Esophagus squamous epithelium (tissue), 5 donors: ENCODE results near the gene ABCA8. TPM values are rescaled to one million over a fixed set of nuclear protein-coding genes. Genes with fewer than 3 reads are reported as not detected.

ENCODE experiments used
- DNase-seq: peaks from one replicate; lab custom pipeline; 2025; lab: John Stamatoyannopoulos, UW
- H3K27ac ChIP-seq, 4 donors: fragments of 200-600 bp; sonication (generic); one replicate each; pipeline ENCODE4 v1.5.1; 2016 to 2019; ENCODE audit warnings: mild to moderate bottlenecking in 1 of 4
- H3K27me3 ChIP-seq, 4 donors: fragments of 200-600 bp; sonication (generic); 1 replicate in 3 of 4; 2 replicates in 1 of 4; pipeline versions ENCODE4 v1.5.1 to v1.6.0; 2017 to 2021; ENCODE audit warnings: antibody characterized with exemption in 1 of 4
- H3K36me3 ChIP-seq, 3 donors: fragments of 200-600 bp; sonication (generic); one replicate each; pipeline ENCODE4 v1.5.1; 2016 to 2019
- H3K4me1 ChIP-seq, 3 donors: fragments of 200-600 bp; sonication (generic); one replicate each; pipeline ENCODE4 v1.5.1; 2017 to 2019
- H3K4me3 ChIP-seq, 4 donors: fragments of 200-600 bp; sonication (generic); 1 replicate in 3 of 4; 2 replicates in 1 of 4; pipeline ENCODE4 v1.5.1; 2016 to 2019; ENCODE audit warnings: mild to moderate bottlenecking in 2 of 4, moderate library complexity in 1 of 4
- H3K9me3 ChIP-seq, 3 donors: fragments of 200-600 bp; sonication (generic); one replicate each; pipeline ENCODE4 v1.5.1; 2016 to 2019
- POLR2A ChIP-seq, 4 donors: fragments of 450-650 bp; IDR thresholded peaks; one replicate each; pipeline ENCODE4 v1.6.1; 2017; ENCODE audit warnings: antibody characterized with exemption in 4 of 4, mild to moderate bottlenecking in 4 of 4, moderate library complexity in 3 of 4
- WGBS, 2 donors: methylation state at CpG; one replicate each; pipeline ENCODE4 v1.1.5; 2018; 5-methylcytosine and 5-hydroxymethylcytosine counted together
- intact Hi-C: fragments of 100-400 bp; cut with DNase I; formaldehyde crosslinking; loops from one replicate; pipeline ENCODE4 v1.15.0; 2022
- total RNA-seq, 4 donors: library from RNA; depleted of rRNA; stranded (reverse); fragments of >200 nt; gene quantifications; one replicate each; pipeline ENCODE4 v1.1.0, GENCODE V29; 2016
- TF ChIP-seq, protein P1 (sequence below), 6 experiments: fragments of 450-650 bp in 4 of 6; fragments of 200-600 bp in 2 of 6; sonication (generic) in 2 of 6; IDR thresholded peaks; one replicate each; pipeline ENCODE4 v1.5.1; 2016 to 2019; ENCODE audit warnings: antibody characterized with exemption in 6 of 6, mild to moderate bottlenecking in 4 of 6, moderate library complexity in 4 of 6
- donor health status: DM: yes; HTN: yes; CAD: no.

Gene ABCA8
- total RNA-seq, 4 donors from 2014 or later, result 1.5 to 30.5 (median 7.3) TPM

DNA sequence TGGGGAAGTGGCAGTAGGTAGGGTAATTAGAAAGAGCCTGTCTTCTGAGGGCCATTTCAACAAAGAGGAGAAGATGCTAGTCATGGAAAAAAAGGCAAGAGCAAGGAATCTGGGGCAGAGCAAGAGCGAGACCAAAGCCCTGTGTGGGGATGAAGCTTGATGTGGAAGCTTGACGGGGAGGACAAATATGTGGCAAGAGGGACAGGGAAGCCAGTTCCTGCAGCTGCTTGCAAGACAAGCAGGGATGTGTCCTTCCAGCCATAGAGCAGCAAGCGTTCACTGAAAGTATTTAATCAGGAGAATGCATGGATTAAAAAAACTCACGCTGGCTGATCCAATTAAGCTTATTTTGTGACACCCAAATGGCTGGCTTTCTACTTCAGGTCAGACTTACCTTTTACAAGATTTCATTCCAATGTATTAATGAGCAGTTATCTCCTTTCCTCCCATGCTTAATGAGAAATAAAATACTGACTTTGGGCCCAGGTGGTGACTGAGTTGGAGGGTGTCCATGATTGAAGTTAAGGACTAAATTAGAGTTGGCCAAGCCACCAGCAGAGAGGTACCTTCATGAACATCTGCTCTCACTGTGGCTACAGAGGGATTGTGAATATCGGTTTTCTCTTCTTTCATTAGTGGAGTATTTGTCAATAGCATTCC is 76.8 kb downstream of the ABCA8 start:
- Histone ChIP-seq H3K27me3 (no peaks in the 10 kb centered on the region), H3K9me3 (peaks cover 0 to 8% (median 0%) of the 10 kb centered on the region in 3 donors), H3K27ac (no peak overlapping the region), H3K36me3 (peaks cover 0 to 11% (median 0%) of the 10 kb centered on the region in 3 donors), H3K4me1 (no peaks in the 10 kb centered on the region), H3K4me3 (no peak overlapping the region)
- WGBS, 2 donors, result 80 to 85% methylated on average over 5 of the region's 5 CpGs
- TF ChIP-seq, protein P1, sequence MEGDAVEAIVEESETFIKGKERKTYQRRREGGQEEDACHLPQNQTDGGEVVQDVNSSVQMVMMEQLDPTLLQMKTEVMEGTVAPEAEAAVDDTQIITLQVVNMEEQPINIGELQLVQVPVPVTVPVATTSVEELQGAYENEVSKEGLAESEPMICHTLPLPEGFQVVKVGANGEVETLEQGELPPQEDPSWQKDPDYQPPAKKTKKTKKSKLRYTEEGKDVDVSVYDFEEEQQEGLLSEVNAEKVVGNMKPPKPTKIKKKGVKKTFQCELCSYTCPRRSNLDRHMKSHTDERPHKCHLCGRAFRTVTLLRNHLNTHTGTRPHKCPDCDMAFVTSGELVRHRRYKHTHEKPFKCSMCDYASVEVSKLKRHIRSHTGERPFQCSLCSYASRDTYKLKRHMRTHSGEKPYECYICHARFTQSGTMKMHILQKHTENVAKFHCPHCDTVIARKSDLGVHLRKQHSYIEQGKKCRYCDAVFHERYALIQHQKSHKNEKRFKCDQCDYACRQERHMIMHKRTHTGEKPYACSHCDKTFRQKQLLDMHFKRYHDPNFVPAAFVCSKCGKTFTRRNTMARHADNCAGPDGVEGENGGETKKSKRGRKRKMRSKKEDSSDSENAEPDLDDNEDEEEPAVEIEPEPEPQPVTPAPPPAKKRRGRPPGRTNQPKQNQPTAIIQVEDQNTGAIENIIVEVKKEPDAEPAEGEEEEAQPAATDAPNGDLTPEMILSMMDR (IDR thresholded peaks at IDR 0.05), result no peak
- no peak for TF ChIP-seq POLR2A (IDR thresholded peaks at IDR 0.05)
- DNase-seq, result no peak
- intact Hi-C loops, result no loop called here

DNA sequence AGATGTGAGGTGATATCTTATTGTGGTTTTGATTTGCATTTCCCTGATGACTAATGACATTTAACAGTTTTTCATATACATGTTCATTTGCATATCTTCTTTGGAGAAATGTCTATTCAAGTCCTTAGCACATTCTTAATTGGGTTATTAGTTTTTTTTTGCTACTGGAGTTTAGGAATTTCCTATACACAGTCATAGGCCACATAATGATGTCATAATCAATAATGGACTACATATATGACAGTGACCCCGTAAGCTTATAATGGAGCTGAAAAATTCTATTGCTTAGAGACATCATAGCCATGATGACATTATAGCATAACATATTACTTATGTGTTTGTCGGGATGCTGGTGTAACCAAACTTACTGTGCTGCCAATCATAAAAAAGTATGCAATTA is 83.7 kb downstream of the ABCA8 start:
- Histone ChIP-seq H3K27ac (no peak overlapping the region), H3K27me3 (no peaks in the 10 kb centered on the region), H3K36me3 (no peaks in the 10 kb centered on the region), H3K4me3 (no peak overlapping the region), H3K9me3 (no peaks in the 10 kb centered on the region), H3K4me1 (peaks cover 0 to 3% (median 0%) of the 10 kb centered on the region in 3 donors)
- 89 to 91% methylated on average over 2 of the region's 2 CpGs for WGBS, 2 donors
- intact Hi-C loops, result no loop called here
- TF ChIP-seq POLR2A (IDR thresholded peaks at IDR 0.05), result no peak
- TF ChIP-seq, protein P1 (IDR thresholded peaks at IDR 0.05), result no peak
- no peak for DNase-seq

DNA sequence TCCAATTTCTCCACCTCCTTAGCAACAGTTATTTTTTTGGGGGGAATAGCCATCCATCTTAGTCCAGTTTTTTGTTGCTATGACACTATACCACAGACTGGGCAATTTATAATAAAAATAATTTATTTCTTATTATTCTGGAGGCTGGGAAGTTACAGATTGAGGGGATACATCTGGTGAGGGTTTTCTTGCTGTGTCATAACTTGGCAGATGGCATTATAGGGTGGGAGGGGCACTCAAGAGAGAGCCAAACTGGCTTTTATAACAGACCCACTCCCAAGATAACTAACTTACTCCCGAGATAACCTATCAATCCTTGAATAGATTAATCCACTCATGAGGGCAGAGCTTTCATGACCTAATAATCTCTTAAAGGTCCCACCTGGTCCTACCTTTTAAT is 84.2 kb downstream of the ABCA8 start:
- Histone ChIP-seq H3K27ac (no peak overlapping the region), H3K4me1 (peaks cover 0 to 3% (median 0%) of the 10 kb centered on the region in 3 donors), H3K9me3 (no peaks in the 10 kb centered on the region), H3K36me3 (no peaks in the 10 kb centered on the region), H3K4me3 (no peak overlapping the region), H3K27me3 (no peaks in the 10 kb centered on the region)
- DNase-seq, result no peak
- no peak for TF ChIP-seq POLR2A (IDR thresholded peaks at IDR 0.05)
- TF ChIP-seq, protein P1 (IDR thresholded peaks at IDR 0.05), result no peak
- 23 to 50% methylated on average over 1 of the region's 1 CpG for WGBS, 2 donors
- intact Hi-C loops, result no loop called here

DNA sequence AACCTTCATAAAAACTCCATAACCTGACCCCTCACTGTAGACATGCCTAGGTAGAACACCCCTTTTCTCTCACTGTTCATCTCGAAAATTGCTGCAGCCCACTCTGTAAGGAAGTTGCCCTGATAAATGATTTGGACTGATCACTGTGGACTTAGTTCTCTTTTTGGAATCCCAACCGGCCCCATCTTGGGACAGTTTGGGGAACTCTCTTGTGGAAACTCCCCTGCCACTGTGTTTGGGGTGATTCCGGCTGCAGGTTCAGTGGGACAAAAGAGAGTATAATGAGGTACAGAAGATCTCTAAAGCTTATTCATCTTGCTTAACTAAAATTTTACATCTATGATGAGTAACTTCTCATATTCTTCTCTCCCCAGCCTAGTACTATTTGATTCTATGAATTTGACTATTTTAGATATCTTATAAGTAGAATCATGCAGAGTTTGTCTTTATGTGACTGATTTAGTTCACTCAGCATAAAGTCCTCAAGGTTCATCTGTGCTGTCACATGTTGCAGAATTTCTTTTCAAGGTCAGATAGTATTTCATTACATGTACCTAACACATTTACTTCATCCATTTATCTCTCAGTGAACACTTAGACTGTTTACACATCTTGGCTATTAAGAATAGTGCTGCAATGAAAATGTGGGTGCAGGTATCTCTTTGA is 84.9 kb downstream of the ABCA8 start:
- TF ChIP-seq, protein P1 (IDR thresholded peaks at IDR 0.05), result no peak
- TF ChIP-seq POLR2A (IDR thresholded peaks at IDR 0.05), result no peak
- no peaks in the 10 kb centered on the region for H3K9me3 ChIP-seq
- WGBS, 2 donors, result 68 to 79% methylated on average over 3 of the region's 3 CpGs
- no peak for DNase-seq
- H3K4me3 ChIP-seq, result no peak overlapping the region
- no peaks in the 10 kb centered on the region for H3K27me3 ChIP-seq
- intact Hi-C loops, result no loop called here
- H3K27ac ChIP-seq, result no peak overlapping the region
- no peaks in the 10 kb centered on the region for H3K36me3 ChIP-seq
- peaks cover 0 to 3% (median 0%) of the 10 kb centered on the region in 3 donors for H3K4me1 ChIP-seq

DNA sequence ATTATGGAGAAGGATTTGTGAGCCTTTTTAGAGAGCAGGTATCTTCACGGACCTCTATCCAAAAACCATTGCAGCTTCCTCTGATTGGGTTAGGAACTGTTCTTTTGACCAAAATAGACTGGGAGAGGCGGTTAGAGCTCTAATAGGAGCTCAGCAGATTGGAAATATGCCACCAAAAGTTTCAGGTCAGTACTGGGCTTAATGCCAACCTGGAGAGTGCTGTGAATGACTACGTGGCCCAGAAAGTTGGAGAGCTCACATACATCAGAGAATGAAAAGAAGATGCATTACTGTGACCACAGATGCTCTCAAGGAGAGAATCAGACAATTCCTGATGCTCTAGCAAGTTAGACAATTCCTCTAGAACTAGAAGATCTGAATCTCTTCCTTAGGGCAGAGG is 86.5 kb downstream of the ABCA8 start:
- Histone ChIP-seq H3K9me3 (no peaks in the 10 kb centered on the region), H3K36me3 (no peaks in the 10 kb centered on the region), H3K27me3 (no peaks in the 10 kb centered on the region), H3K4me1 (peaks cover 0 to 3% (median 0%) of the 10 kb centered on the region in 3 donors), H3K27ac (no peak overlapping the region), H3K4me3 (no peak overlapping the region)
- TF ChIP-seq, protein P1 (IDR thresholded peaks at IDR 0.05), result no peak
- TF ChIP-seq POLR2A (IDR thresholded peaks at IDR 0.05), result no peak
- WGBS, 2 donors, result 35 to 42% methylated on average over 3 of the region's 3 CpGs
- no peak for DNase-seq
- intact Hi-C loops, result no loop called here
